SH-SY5Y (cell line): ENCODE data around the gene CACHD1.
A peak's percentile ranks its signal among the peaks of the same experiment; 100 is the strongest.

Experiments used
- GATA2 ChIP-seq: IDR thresholded peaks from 2 replicates; pipeline ENCODE4 v1.6.1; 2011; ENCODE audit warnings: mild to moderate bottlenecking, low read depth, low read length
- GATA3 ChIP-seq: IDR thresholded peaks from 2 replicates; pipeline ENCODE4 v1.6.1; 2011; ENCODE audit warnings: low read depth, mild to moderate bottlenecking, low read length, moderate library complexity

DNA sequence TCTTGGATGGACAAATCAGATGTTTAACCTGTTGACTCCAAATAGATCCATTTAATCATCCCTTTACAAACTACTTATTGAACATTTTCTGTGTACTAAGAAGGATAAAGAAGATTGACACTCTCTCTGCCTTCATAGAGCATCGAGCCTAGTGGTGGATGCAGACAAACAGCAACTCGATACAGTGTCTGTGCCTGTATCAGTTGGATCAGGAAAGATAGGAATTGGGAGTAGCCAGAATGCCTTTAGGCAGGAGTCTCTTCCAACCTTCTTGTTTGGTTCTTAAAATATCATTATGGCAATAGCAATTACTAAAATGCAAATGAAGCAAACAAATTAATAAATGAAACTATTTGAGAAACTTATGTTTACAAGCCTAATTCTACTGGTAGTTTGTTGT, 185.9 kb downstream of the CACHD1 start:
- TF ChIP-seq GATA3, result no peak
- TF ChIP-seq GATA2, result peak; percentile 72
